ENCODE results near the gene CUL4A.

CUL4A gene

GRCh38 chr13:113295776-113296175 is 86.4 kb downstream of the CUL4A start:
- Histone ChIP-seq H3K4me3 (ENCODE audit: low read length, poor library complexity, severe bottlenecking) (peak overlapping the region; percentile 98), H2AFZ (ENCODE audit: low read length) (no peak overlapping the region), H3K4me2 (ENCODE audit: low read depth, low read length, poor library complexity, severe bottlenecking) (peak overlapping the region; percentile 98), H3K79me2 (ENCODE audit: insufficient read depth, low read length) (peaks cover 42% of the 10 kb centered on the region), H4K20me1 (ENCODE audit: insufficient read depth, low read length, poor library complexity, severe bottlenecking) (peaks cover 10% of the 10 kb centered on the region), H3K36me3 (ENCODE audit: insufficient read depth, low read length) (no peaks in the 10 kb centered on the region), H3K9me3 (ENCODE audit: insufficient read depth, low read depth, low read length) (no peaks in the 10 kb centered on the region), H3K9me2 (replicated peaks; ENCODE audit: low read depth, low read length) (no peaks in the 10 kb centered on the region), H3F3A (ENCODE audit: low read depth) (no peaks in the 10 kb centered on the region), H3K9ac (ENCODE audit: low read depth, low read length, poor library complexity, severe bottlenecking) (peak overlapping the region; percentile 92), H3K4me1 (ENCODE audit: insufficient read depth, low read length, poor library complexity, severe bottlenecking) (peaks cover 25% of the 10 kb centered on the region), H3K27me3 (ENCODE audit: insufficient read depth, low read length, poor library complexity, severe bottlenecking) (no peaks in the 10 kb centered on the region)
- TF ChIP-seq, protein P1, sequence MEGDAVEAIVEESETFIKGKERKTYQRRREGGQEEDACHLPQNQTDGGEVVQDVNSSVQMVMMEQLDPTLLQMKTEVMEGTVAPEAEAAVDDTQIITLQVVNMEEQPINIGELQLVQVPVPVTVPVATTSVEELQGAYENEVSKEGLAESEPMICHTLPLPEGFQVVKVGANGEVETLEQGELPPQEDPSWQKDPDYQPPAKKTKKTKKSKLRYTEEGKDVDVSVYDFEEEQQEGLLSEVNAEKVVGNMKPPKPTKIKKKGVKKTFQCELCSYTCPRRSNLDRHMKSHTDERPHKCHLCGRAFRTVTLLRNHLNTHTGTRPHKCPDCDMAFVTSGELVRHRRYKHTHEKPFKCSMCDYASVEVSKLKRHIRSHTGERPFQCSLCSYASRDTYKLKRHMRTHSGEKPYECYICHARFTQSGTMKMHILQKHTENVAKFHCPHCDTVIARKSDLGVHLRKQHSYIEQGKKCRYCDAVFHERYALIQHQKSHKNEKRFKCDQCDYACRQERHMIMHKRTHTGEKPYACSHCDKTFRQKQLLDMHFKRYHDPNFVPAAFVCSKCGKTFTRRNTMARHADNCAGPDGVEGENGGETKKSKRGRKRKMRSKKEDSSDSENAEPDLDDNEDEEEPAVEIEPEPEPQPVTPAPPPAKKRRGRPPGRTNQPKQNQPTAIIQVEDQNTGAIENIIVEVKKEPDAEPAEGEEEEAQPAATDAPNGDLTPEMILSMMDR (conservative IDR thresholded peaks at IDR 0.05; ENCODE audit: low read length), result no peak
- TF ChIP-seq EZH2phosphoT487 (IDR thresholded peaks at IDR 0.05; ENCODE audit: borderline replicate concordance), result no peak

GRCh38 chr13:113296823-113297369 is 87.5 kb downstream of the CUL4A start, which contains the start of gene LAMP1:
TSS of gene LAMP1 (plus strand) at chr13:113297239. CDS start at chr13:113297435, 196 bp downstream.
- Histone ChIP-seq H3K79me2 (ENCODE audit: insufficient read depth, low read length) (peaks cover 49% of the 10 kb centered on the region), H3K4me3 (ENCODE audit: low read length, poor library complexity, severe bottlenecking) (peak within 1 kb of the TSS; percentile 98), H3K27me3 (ENCODE audit: insufficient read depth, low read length, poor library complexity, severe bottlenecking) (no peaks in the 10 kb centered on the region), H3K36me3 (ENCODE audit: insufficient read depth, low read length) (no peaks in the 10 kb centered on the region), H3K9me2 (replicated peaks; ENCODE audit: low read depth, low read length) (no peaks in the 10 kb centered on the region), H4K20me1 (ENCODE audit: insufficient read depth, low read length, poor library complexity, severe bottlenecking) (peaks cover 10% of the 10 kb centered on the region), H3K9me3 (ENCODE audit: insufficient read depth, low read depth, low read length) (no peaks in the 10 kb centered on the region), H2AFZ (ENCODE audit: low read length) (peak within 1 kb of the TSS; percentile 99), H3F3A (ENCODE audit: low read depth) (no peaks in the 10 kb centered on the region), H3K4me2 (ENCODE audit: low read depth, low read length, poor library complexity, severe bottlenecking) (peak within 1 kb of the TSS; percentile 98), H3K9ac (ENCODE audit: low read depth, low read length, poor library complexity, severe bottlenecking) (peak within 1 kb of the TSS; percentile 92), H3K4me1 (ENCODE audit: insufficient read depth, low read length, poor library complexity, severe bottlenecking) (peaks cover 25% of the 10 kb centered on the region)
- TF ChIP-seq, protein P1 (conservative IDR thresholded peaks at IDR 0.05; ENCODE audit: low read length), result no peak
- TF ChIP-seq EZH2phosphoT487 (IDR thresholded peaks at IDR 0.05; ENCODE audit: borderline replicate concordance), result no peak

DNA sequence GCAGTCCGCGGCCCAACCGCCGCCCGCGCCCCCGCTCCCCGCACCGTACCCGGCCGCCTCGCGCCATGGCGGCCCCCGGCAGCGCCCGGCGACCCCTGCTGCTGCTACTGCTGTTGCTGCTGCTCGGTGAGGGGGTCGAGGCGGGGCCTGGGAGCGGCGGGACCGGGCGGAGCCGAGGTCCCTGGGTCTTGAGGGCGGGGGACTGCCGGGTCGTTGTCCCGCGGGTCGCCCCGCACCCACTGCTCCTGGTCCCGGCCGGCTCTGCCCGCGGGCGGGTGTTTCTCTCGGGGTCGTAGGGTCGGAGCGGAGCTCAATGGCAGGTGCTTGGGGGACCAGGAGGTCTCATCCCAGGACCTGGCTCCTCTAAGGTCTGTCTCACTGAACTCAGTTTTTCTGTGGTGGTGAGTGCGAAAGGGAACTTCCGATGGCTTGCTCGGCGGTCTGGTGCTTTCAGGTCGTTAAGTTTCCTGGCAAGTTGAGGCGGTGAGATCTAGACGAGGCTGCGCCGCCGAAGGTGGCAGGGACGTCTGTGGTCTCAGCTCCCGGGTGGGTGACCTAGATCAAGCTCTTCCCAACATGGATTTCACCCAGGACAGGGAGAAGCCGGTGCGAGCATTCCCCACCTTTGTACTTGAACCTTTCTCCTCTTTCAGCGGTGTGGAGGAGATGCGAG is 88.1 kb downstream of the CUL4A start:
- Histone ChIP-seq H2AFZ (ENCODE audit: low read length) (peak overlapping the region; percentile 60; the same call in 1 of the 2 replicates), H3K79me2 (ENCODE audit: insufficient read depth, low read length) (peaks cover 55% of the 10 kb centered on the region)
- no peak for TF ChIP-seq EZH2phosphoT487 (IDR thresholded peaks at IDR 0.05; ENCODE audit: borderline replicate concordance)
- TF ChIP-seq, protein P1 (conservative IDR thresholded peaks at IDR 0.05; ENCODE audit: low read length), result no peak

More for the DNA sequence above, 88.1 kb downstream of the CUL4A start:
- Histone ChIP-seq H3K9me2 (replicated peaks; ENCODE audit: low read depth, low read length) (no peaks in the 10 kb centered on the region), H3K9me3 (ENCODE audit: insufficient read depth, low read depth, low read length) (no peaks in the 10 kb centered on the region), H3K4me2 (ENCODE audit: low read depth, low read length, poor library complexity, severe bottlenecking) (peak overlapping the region; percentile 78), H3K4me3 (ENCODE audit: low read length, poor library complexity, severe bottlenecking) (peak overlapping the region; percentile 98), H3K36me3 (ENCODE audit: insufficient read depth, low read length) (no peaks in the 10 kb centered on the region), H3K9ac (ENCODE audit: low read depth, low read length, poor library complexity, severe bottlenecking) (peak overlapping the region; percentile 74), H3K4me1 (ENCODE audit: insufficient read depth, low read length, poor library complexity, severe bottlenecking) (peaks cover 25% of the 10 kb centered on the region), H3K27me3 (ENCODE audit: insufficient read depth, low read length, poor library complexity, severe bottlenecking) (no peaks in the 10 kb centered on the region), H4K20me1 (ENCODE audit: insufficient read depth, low read length, poor library complexity, severe bottlenecking) (peaks cover 10% of the 10 kb centered on the region), H3F3A (ENCODE audit: low read depth) (no peaks in the 10 kb centered on the region)
